ENCODE data around the gene KRT75.

GRCh38 chr12:52423035-52423434, 11.1 kb downstream of the KRT75 start:
- TF ChIP-seq CTCF (IDR thresholded peaks at IDR 0.05) (no peak), POLR2A (IDR thresholded peaks at IDR 0.05) (no peak)
